ENCODE results near the gene AOPEP.

DNA sequence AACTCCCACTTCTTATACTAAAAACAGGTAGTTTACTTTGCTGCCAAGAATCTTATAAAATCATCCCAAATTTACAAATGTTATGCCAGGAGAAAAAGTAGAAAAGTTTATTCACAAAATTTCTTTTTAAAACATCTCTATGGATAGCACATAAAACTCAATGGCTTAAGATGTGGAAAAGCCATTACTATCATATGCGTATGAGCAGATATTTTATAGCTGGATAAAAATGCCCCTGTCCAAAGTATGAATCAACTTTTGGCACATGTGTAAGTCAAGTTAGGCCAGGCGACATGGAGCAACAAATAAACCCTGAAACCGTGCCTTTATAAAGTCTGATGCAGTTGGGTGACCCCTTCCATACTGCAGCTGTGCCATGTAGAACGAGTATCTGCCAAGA lies 48.6 kb upstream of the AOPEP start:
- TF ChIP-seq, protein P1, sequence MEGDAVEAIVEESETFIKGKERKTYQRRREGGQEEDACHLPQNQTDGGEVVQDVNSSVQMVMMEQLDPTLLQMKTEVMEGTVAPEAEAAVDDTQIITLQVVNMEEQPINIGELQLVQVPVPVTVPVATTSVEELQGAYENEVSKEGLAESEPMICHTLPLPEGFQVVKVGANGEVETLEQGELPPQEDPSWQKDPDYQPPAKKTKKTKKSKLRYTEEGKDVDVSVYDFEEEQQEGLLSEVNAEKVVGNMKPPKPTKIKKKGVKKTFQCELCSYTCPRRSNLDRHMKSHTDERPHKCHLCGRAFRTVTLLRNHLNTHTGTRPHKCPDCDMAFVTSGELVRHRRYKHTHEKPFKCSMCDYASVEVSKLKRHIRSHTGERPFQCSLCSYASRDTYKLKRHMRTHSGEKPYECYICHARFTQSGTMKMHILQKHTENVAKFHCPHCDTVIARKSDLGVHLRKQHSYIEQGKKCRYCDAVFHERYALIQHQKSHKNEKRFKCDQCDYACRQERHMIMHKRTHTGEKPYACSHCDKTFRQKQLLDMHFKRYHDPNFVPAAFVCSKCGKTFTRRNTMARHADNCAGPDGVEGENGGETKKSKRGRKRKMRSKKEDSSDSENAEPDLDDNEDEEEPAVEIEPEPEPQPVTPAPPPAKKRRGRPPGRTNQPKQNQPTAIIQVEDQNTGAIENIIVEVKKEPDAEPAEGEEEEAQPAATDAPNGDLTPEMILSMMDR (IDR thresholded peaks at IDR 0.05) = no peak
- TF ChIP-seq EZH2phosphoT487 (IDR thresholded peaks at IDR 0.05) (no peak), EZH2 (IDR thresholded peaks at IDR 0.05) (no peak)
